OCI-LY1 (cell line): ENCODE data around the gene PTGR1.
"Not testable (repeated sequence)": the region's sequence is repeated elsewhere in the genome, so short reads cannot be mapped to it uniquely, and the experiment has no call there.

ENCODE experiments used
- H2AFZ ChIP-seq: fragments of 200-600 bp; sonication (generic), shearing (Covaris generic); 2 replicates; pipeline ENCODE4 v1.6.0; 2014; ENCODE audit warnings: antibody characterized with exemption, mild to moderate bottlenecking, low read length
- H3F3A ChIP-seq: fragments of 200-600 bp; sonication (generic), shearing (Covaris generic); 2 replicates; pipeline ENCODE4 v1.6.0; 2014; ENCODE audit warnings: mild to moderate bottlenecking, antibody characterized with exemption, low read length, moderate library complexity; ENCODE audit not compliant: insufficient read depth
- H3K27ac ChIP-seq: fragments of 200-600 bp; sonication (generic); 2 replicates; pipeline ENCODE4 v1.5.1; 2014; ENCODE audit warnings: low read length, mixed run types, mild to moderate bottlenecking, low read depth; ENCODE audit not compliant: poor library complexity, severe bottlenecking
- H3K27me3 ChIP-seq: fragments of 200-600 bp; sonication (generic); 2 replicates; pipeline ENCODE4 v1.6.0; 2014; ENCODE audit warnings: antibody characterized with exemption, mild to moderate bottlenecking, low read length, moderate library complexity; ENCODE audit not compliant: insufficient read depth
- H3K36me3 ChIP-seq: fragments of 200-600 bp; sonication (generic); 2 replicates; pipeline ENCODE4 v1.6.1; 2014; ENCODE audit warnings: mild to moderate bottlenecking, antibody characterized with exemption, low read length, moderate library complexity, mixed read lengths; ENCODE audit not compliant: insufficient read depth
- H3K4me1 ChIP-seq: fragments of 200-600 bp; sonication (generic); 2 replicates; pipeline ENCODE4 v1.5.1; 2014; ENCODE audit warnings: mild to moderate bottlenecking, low read length, moderate library complexity; ENCODE audit not compliant: insufficient read depth, severe bottlenecking
- H3K4me2 ChIP-seq: fragments of 200-600 bp; sonication (generic), shearing (Covaris generic); 2 replicates; pipeline ENCODE4 v1.6.1; 2014; ENCODE audit warnings: low read length
- H3K4me3 ChIP-seq: fragments of 200-600 bp; sonication (generic); 2 replicates; pipeline ENCODE4 v1.5.1; 2014; ENCODE audit warnings: low read length, low read depth, mild to moderate bottlenecking, mixed read lengths; ENCODE audit not compliant: poor library complexity, severe bottlenecking
- H3K79me2 ChIP-seq: fragments of 200-600 bp; shearing (Covaris generic); 2 replicates; pipeline ENCODE4 v1.6.1; 2016; ENCODE audit warnings: mixed run types, low read length, mixed read lengths; ENCODE audit not compliant: insufficient read depth
- H3K9ac ChIP-seq: fragments of 200-600 bp; sonication (generic), shearing (Covaris generic); 2 replicates; pipeline ENCODE4 v1.6.1; 2014; ENCODE audit warnings: mild to moderate bottlenecking, low read length, mixed read lengths
- H3K9me2 ChIP-seq: fragments of 200-600 bp; sonication (generic), shearing (Covaris generic); 2 replicates; pipeline ENCODE4 v1.6.1; 2014; ENCODE audit warnings: low read depth, mild to moderate bottlenecking, low read length, mixed read lengths
- H3K9me3 ChIP-seq: fragments of 200-600 bp; shearing (Covaris generic); 2 replicates; pipeline ENCODE4 v1.6.1; 2014; ENCODE audit warnings: low read length, mixed read lengths
- H4K20me1 ChIP-seq: fragments of 200-600 bp; sonication (generic), shearing (Covaris generic); 2 replicates; pipeline ENCODE4 v1.6.0; 2016; ENCODE audit warnings: mild to moderate bottlenecking, low read length; ENCODE audit not compliant: insufficient read depth
- EZH2 ChIP-seq: fragments of 200-600 bp; sonication (generic), shearing (Covaris generic); IDR thresholded peaks from 2 replicates; pipeline ENCODE4 v1.8.0; 2017; ENCODE audit warnings: borderline replicate concordance, mixed run types, mild to moderate bottlenecking, antibody characterized with exemption, low read length, moderate library complexity, mixed read lengths
- TF ChIP-seq, protein P1 (sequence below): fragments of 200-600 bp; sonication (generic), shearing (Covaris generic); IDR thresholded peaks from 2 replicates; pipeline ENCODE4 v1.5.1; 2017; ENCODE audit warnings: mild to moderate bottlenecking, antibody characterized with exemption, low read length, moderate library complexity, mixed read lengths

Gene PTGR1

DNA sequence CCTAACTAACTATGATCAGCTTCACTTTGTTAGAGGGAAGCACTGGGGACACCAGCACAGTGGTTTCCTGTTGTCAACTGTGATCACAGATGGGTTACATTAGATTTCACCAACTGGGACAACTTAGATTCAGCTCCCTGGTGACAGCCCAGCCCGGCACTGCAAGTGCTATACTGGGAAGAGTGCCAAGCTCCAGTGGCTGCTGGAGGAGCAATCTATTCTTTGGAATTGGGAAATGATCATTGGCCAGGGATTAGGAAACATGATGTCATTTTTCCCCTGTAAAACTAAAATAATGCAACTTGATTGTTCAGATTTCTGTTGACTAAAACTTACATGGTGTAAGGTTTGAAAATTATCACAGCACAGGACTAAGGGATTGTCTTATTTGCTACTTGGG lies 33.2 kb downstream of the PTGR1 start:
- Histone ChIP-seq H4K20me1 (no peaks in the 10 kb centered on the region), H3K27ac (no peak overlapping the region), H3K9ac (no peak overlapping the region), H3K9me2 (no peaks in the 10 kb centered on the region), H3K27me3 (no peaks in the 10 kb centered on the region), H3K79me2 (no peaks in the 10 kb centered on the region), H3K9me3 (0 out of 2 replicates have a peak, but pooled peaks cover 3% of the 10 kb centered on the region), H2AFZ (no peak overlapping the region), H3K4me3 (no peak overlapping the region), H3K36me3 (no peaks in the 10 kb centered on the region), H3F3A (no peaks in the 10 kb centered on the region), H3K4me2 (no peak overlapping the region), H3K4me1 (no peaks in the 10 kb centered on the region)
- TF ChIP-seq, protein P1, sequence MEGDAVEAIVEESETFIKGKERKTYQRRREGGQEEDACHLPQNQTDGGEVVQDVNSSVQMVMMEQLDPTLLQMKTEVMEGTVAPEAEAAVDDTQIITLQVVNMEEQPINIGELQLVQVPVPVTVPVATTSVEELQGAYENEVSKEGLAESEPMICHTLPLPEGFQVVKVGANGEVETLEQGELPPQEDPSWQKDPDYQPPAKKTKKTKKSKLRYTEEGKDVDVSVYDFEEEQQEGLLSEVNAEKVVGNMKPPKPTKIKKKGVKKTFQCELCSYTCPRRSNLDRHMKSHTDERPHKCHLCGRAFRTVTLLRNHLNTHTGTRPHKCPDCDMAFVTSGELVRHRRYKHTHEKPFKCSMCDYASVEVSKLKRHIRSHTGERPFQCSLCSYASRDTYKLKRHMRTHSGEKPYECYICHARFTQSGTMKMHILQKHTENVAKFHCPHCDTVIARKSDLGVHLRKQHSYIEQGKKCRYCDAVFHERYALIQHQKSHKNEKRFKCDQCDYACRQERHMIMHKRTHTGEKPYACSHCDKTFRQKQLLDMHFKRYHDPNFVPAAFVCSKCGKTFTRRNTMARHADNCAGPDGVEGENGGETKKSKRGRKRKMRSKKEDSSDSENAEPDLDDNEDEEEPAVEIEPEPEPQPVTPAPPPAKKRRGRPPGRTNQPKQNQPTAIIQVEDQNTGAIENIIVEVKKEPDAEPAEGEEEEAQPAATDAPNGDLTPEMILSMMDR = no peak
- TF ChIP-seq EZH2 = no peak

DNA sequence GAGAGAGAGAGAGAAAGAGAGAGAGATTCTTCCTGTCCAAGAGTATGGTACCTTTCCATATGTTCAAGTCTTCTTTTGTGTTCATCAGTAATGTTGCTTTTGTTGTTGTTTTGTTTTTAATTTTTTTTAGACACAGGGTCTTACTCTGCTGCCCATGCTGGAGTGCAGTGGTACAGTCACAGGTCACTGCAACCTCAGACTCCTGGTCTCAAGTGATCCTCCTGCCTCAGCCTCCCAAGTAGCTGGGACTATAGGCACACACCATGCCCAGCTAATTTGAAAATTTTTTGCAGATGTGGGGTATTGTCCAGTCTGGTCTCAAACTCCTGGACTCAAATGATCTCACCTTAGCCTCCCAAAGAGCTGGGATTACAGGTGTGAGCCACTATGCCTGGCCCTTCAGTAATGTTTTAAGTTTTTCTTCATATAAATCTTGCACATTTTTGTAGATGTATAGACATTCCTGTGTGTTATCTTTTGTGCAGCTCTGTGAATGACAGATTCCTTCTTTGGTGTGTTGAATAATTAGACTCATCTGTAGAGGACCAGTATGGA lies 38.2 kb downstream of the PTGR1 start:
- H3K36me3 ChIP-seq = no peaks in the 10 kb centered on the region
- H3K9me2 ChIP-seq = no peaks in the 10 kb centered on the region
- no peaks in the 10 kb centered on the region for H3F3A ChIP-seq
- no peak overlapping the region for H3K4me2 ChIP-seq
- H3K27ac ChIP-seq = no peak overlapping the region
- H3K4me1 ChIP-seq = no peaks in the 10 kb centered on the region
- no peaks in the 10 kb centered on the region for H3K27me3 ChIP-seq
- H4K20me1 ChIP-seq = no peaks in the 10 kb centered on the region
- TF ChIP-seq EZH2 = no peak
- TF ChIP-seq, protein P1 = no peak
- H3K4me3 ChIP-seq = no peak overlapping the region
- no peaks in the 10 kb centered on the region for H3K79me2 ChIP-seq
- H2AFZ ChIP-seq = no peak overlapping the region
- peaks cover 2% of the 10 kb centered on the region; the same call in 1 of the 2 replicates for H3K9me3 ChIP-seq
- H3K9ac ChIP-seq = no peak overlapping the region

DNA sequence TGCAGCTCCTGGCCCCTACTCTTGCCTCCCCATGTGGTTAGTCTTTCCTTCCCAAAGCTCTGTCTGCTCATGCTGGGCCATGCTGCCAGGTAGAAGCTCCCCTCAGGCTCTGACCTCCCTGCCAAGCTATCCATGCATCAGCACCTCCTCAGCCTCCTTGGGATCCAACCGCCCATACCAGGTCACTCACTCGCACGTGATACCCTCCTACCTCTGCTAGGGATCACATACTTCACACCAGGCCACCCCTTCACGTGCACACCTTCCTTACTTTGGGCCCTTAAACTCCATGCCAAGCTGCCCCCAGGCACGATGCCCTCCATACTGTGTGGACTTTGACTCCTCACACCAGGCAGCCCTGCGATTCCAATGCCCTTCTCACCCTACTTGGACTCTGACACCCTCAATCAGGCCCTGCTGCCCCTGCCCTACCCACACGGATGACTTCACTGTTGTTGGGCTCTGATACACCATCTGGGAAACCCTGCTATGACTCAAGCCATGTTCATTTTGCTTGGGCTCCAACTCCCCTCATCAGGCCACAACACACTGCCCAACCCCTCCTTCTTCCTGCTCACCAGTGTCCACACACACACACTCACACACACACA lies 40.3 kb downstream of the PTGR1 start:
- Histone ChIP-seq H3K79me2 (no peaks in the 10 kb centered on the region), H2AFZ (no peak overlapping the region), H4K20me1 (no peaks in the 10 kb centered on the region), H3K36me3 (no peaks in the 10 kb centered on the region), H3K4me2 (no peak overlapping the region), H3F3A (no peaks in the 10 kb centered on the region), H3K27me3 (no peaks in the 10 kb centered on the region), H3K9me3 (peaks cover 2% of the 10 kb centered on the region; the same call in 1 of the 2 replicates), H3K9me2 (no peaks in the 10 kb centered on the region), H3K4me3 (no peak overlapping the region), H3K27ac (no peak overlapping the region), H3K9ac (no peak overlapping the region), H3K4me1 (no peaks in the 10 kb centered on the region)
- TF ChIP-seq EZH2 = no peak
- TF ChIP-seq, protein P1 = no peak

DNA sequence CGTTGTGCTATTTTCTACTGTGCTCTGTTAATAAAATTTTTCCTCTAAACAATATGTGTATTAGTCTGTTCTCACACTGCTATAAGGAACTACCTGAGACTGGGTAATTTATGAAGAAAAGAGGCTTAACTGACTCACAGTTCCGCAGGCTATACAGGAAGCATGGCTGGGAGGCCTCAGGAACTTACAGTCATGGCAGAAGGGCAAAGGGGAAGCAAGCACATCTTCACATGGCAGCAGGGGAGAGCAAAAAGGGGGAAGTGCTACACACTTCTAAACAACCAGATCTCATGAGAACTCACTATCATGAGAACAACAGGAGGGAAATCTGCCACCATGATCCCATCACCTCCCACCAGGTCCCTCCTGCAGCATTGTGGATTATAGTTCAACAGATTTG lies 44.0 kb downstream of the PTGR1 start:
- H3K9ac ChIP-seq, H3K27ac ChIP-seq, H3K9me2 ChIP-seq, H3F3A ChIP-seq, H3K9me3 ChIP-seq, H2AFZ ChIP-seq, H4K20me1 ChIP-seq, H3K36me3 ChIP-seq, H3K4me3 ChIP-seq, H3K4me1 ChIP-seq, H3K4me2 ChIP-seq, H3K27me3 ChIP-seq, H3K79me2 ChIP-seq: not testable (repeated sequence)
